ENCODE measurements around the gene ACOX3. TPM values are rescaled to one million over a fixed set of nuclear protein-coding genes. Genes with fewer than 3 reads are reported as not detected.

ACOX3 gene
- polyA plus RNA-seq, 1 of the 3 experiments (the other 2 are of a cell fraction): 8.4 TPM

GRCh38 chr4:8322794-8323704, 117.5 kb downstream of the ACOX3 start:
- CTCF ChIA-PET: interaction anchor here (1.1 kb wide), 4 partner anchors 19 to 146 kb away, joined by 3 to 4 read pairs (median 4); no protein-coding TSS in a partner anchor
- Histone ChIP-seq H3K4me1 (ENCODE audit: control insufficient read depth in 1 of 2, insufficient read depth in 2 of 2, low read depth in 1 of 2, low read length in 1 of 2) (peaks cover 0 to 9% of the 10 kb centered on the region in 2 experiments; a peak in 1 of 4 replicates), H3K9me2 (no peaks in the 10 kb centered on the region), H4K20me1 (ENCODE audit: insufficient read depth) (no peaks in the 10 kb centered on the region), H3K4me2 (no peak overlapping the region), H2AFZ (ENCODE audit: low read depth) (no peak overlapping the region), H3K27me3 (ENCODE audit: insufficient read depth) (no peaks in the 10 kb centered on the region), H3K27ac (ENCODE audit: low read depth in 2 of 2, low read length in 1 of 2) (no peak overlapping the region), H3K9me3 (no peaks in the 10 kb centered on the region), H3K9ac (no peak overlapping the region), H3F3A (replicated peaks; ENCODE audit: insufficient read depth) (no peaks in the 10 kb centered on the region), H3K36me3 (replicated peaks in 1 of 2; ENCODE audit: control insufficient read depth in 1 of 2, insufficient read depth in 2 of 2, low read length in 1 of 2) (no peaks in the 10 kb centered on the region), H3K4me3 (ENCODE audit: low read depth in 2 of 2, low read length in 1 of 2) (no peak overlapping the region), H3K79me2 (ENCODE audit: insufficient read depth) (no peaks in the 10 kb centered on the region)
- POLR2A ChIA-PET: no interaction called here
- TF ChIP-seq CTCF (IDR thresholded peaks at IDR 0.05) (no peak), SMC3 (IDR thresholded peaks at IDR 0.05; ENCODE audit: low read depth, low read length) (no peak), ZBTB33 (IDR thresholded peaks at IDR 0.05; ENCODE audit: borderline replicate concordance, low read depth) (no peak), NFIC (IDR thresholded peaks at IDR 0.05; ENCODE audit: borderline replicate concordance) (no peak), TAF1 (IDR thresholded peaks at IDR 0.05; ENCODE audit: borderline replicate concordance, low read depth, low read length) (no peak), REST (IDR thresholded peaks at IDR 0.05; ENCODE audit: low read depth, low read length) (no peak), RXRA (IDR thresholded peaks at IDR 0.05; ENCODE audit: borderline replicate concordance, low read depth) (no peak), EZH2phosphoT487 (IDR thresholded peaks at IDR 0.05; ENCODE audit: borderline replicate concordance, low read depth) (no peak)
- 47% methylated on average over 8 of the region's 9 CpGs for WGBS (ENCODE audit: low lambda C conversion rate)
- DNase-seq: no peak
